Activated T-cell treated with anti-CD3 and anti-CD28 coated beads for 24 hours (primary cell): ENCODE measurements around the gene SETD1B.

Experiments
- DNase-seq: peaks from one replicate; pipeline ENCODE4 v3.0.0-alpha.2; 2020; ENCODE audit warnings: low read depth

The SETD1B gene

GRCh38 chr12:121795034-121795968, 8.5 kb upstream of the SETD1B start:
- peak; percentile 78 for DNase-seq

- DNase-seq: no peak
Measured at GRCh38 chr12:121796855-121797751, 6.7 kb upstream of the SETD1B start.

- DNase-seq: no peak
Measured at GRCh38 chr12:121797937-121798786, 5.6 kb upstream of the SETD1B start.

GRCh38 chr12:121798787-121799155, 5.0 kb upstream of the SETD1B start:
- DNase-seq: no peak

GRCh38 chr12:121799156-121799841, 4.5 kb upstream of the SETD1B start:
- no peak for DNase-seq

GRCh38 chr12:121799842-121800693, 3.7 kb upstream of the SETD1B start:
- peak; percentile 81 for DNase-seq

- DNase-seq: no peak
Measured at GRCh38 chr12:121800694-121801594, 2.9 kb upstream of the SETD1B start.

- DNase-seq: no peak
Measured at GRCh38 chr12:121801595-121802484, 2.0 kb upstream of the SETD1B start.

GRCh38 chr12:121802485-121802842, 1.3 kb upstream of the SETD1B start:
- no peak for DNase-seq

- peak; percentile 78 for DNase-seq
Measured at GRCh38 chr12:121802843-121803698, 738 bp upstream of the SETD1B start.

- DNase-seq: no peak
Measured at GRCh38 chr12:121804417-121805111, 755 bp downstream of the SETD1B start.

- no peak for DNase-seq
Measured at GRCh38 chr12:121805171-121806008, 1.6 kb downstream of the SETD1B start.

GRCh38 chr12:121806009-121806545, 2.3 kb downstream of the SETD1B start:
- DNase-seq: no peak

- no peak for DNase-seq
Measured at GRCh38 chr12:121806546-121807423, 3.0 kb downstream of the SETD1B start.
